Measurements from ENCODE around the gene CD46. TPM values are rescaled to one million over a fixed set of nuclear protein-coding genes. Genes with fewer than 3 reads are reported as not detected.
"Not testable (repeated sequence)": the region's sequence is repeated elsewhere in the genome, so short reads cannot be mapped to it uniquely, and the experiment has no call there.

CD46 gene
- total and polyA plus RNA-seq, 7 experiments from 2014 or later, result 109 to 216 (median 127) TPM

DNA sequence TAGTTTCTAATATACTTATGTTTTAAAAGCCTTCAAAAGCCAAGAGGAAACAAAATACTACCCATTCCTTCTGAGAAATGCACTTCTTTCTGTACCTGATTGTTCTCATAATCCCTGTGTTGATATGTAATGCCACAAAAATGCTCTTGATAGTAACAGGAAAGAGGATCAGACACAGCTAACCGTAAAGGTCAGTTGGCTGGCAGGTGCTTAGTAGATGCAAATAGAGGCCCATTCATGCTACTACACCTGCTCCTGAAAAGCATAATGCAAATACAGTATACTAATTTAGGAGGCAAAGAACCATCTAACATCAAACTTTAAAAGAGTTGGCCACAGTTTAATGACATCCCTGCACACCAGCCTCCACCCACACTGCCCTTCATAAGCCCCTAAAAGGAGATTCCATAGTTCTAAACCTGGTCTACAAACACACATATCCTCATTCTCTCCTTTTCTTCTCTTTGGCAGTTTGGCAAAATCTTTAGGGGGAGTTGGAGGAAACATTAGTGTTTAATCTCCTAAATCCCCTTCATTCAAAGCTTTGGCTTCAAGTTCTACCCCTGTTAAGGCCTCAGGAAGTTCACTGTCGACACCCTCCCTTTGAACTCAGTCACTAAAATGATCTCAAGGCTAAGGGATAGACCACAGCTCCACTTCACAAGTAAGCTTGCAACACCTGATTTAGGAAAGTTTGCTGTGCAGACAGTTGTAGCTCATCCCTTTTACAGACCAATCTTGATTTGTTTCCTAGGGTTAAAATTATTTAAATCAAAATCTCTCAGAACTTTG, 2.9 kb upstream of the CD46 start:
- intact Hi-C loops (cut with micrococcal nuclease), result no loop called here
- Mint-ChIP-seq H3K4me1 (peaks cover 31 to 63% (median 56%) of the 10 kb centered on the region in 7 donors), H3K27ac (peak overlapping the region in 8 of 9 donors; percentile 47 to 96 (median 75)), H3K4me3 (peak overlapping the region; percentile 25 to 76 (median 60)), H3K27me3 (peaks cover 0 to 2% (median 0%) of the 10 kb centered on the region in 5 donors), H3K9me3 (peaks cover 0 to 1% (median 0%) of the 10 kb centered on the region in 11 donors), H3K36me3 (peaks cover 0 to 5% (median 0%) of the 10 kb centered on the region in 5 donors)
- ATAC-seq (no peak), DNase-seq (peak in 7 of 9 donors; percentile 40 to 63 (median 54))
- Histone ChIP-seq H3K27ac (ENCODE audit: low read depth, low read length) (peak overlapping the region; percentile 25), H3K4me3 (ENCODE audit: low read length) (no peak overlapping the region), H3K36me3 (ENCODE audit: control insufficient read depth in 2 of 3, insufficient read depth in 3 of 3, low read length in 3 of 3) (peaks cover 0 to 8% (median 0%) of the 10 kb centered on the region in 3 experiments), H3K9me3 (ENCODE audit: control insufficient read depth in 2 of 3, low read length in 3 of 3) (no peaks in the 10 kb centered on the region), H3K27me3 (ENCODE audit: control insufficient read depth in 2 of 2, insufficient read depth in 2 of 2, low read length in 2 of 2) (no peaks in the 10 kb centered on the region), H3K4me1 (ENCODE audit: control insufficient read depth in 2 of 2, insufficient read depth in 2 of 2, low read length in 2 of 2) (peaks cover 20 to 47% of the 10 kb centered on the region in 2 donors)
- ChIA-PET POLR2A (no interaction called here), CTCF (no interaction called here)

DNA sequence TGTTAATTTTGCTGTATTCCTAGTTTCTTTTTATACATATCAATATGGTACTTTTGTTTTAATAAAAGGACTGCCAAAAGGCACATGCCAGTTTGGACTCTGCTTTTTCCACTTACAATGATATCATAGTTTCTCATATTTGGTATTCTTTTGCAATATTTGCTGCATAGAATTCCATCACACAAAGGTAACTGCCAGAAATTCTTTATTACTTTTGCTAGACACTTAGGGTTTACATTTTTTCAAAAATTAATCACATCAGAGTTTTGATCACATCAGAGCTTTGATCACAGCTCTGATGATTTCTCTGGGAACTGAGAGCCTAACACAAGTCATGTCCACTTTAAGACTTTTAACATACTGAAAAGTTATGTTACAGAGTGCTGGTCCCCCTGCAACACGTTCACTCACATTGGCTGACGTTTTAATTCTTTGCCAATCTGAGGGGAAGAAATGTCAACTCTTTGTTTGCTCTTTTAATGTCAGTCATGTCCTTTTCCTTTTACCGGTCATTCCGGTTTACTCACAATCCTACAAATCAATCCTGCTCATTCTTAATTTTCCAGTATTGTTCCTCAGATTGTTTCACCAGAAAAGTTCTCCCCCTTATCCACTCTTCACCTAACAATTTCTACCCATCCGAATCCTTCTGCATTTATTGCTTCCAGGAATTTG, 1.1 kb upstream of the CD46 start:
- intact Hi-C loops (cut with micrococcal nuclease), result loop anchor here (1.0 to 10.0 kb wide), 6 partner anchors 47 to 1116 kb away; partner anchors contain the start of genes CD55 (in 1 of the 2), CR1L (in 1 of the 2) and DYRK3 (in 1 of the 2)
- H3K36me3 ChIP-seq (ENCODE audit: control insufficient read depth in 2 of 3, insufficient read depth in 3 of 3, low read length in 3 of 3), result peaks cover 0 to 8% (median 0%) of the 10 kb centered on the region in 3 experiments
- H3K4me3 ChIP-seq (ENCODE audit: low read length), result peak overlapping the region; percentile 92
- DNase-seq (no peak), ATAC-seq (no peak)
- POLR2A ChIA-PET, result interaction anchor here (1.0 to 1.1 kb wide), 2 partner anchors 45 to 118 kb away, joined by 3 to 4 read pairs; no protein-coding TSS in a partner anchor
- Mint-ChIP-seq H3K9me3 (peaks cover 0 to 1% (median 0%) of the 10 kb centered on the region in 11 donors), H3K36me3 (peaks cover 0 to 5% (median 1%) of the 10 kb centered on the region in 5 donors), H3K27ac (peak overlapping the region; percentile 96 to 99 (median 97)), H3K4me3 (peak overlapping the region; percentile 94 to 100 (median 99)), H3K27me3 (peaks cover 0 to 2% (median 0%) of the 10 kb centered on the region in 5 donors), H3K4me1 (peaks cover 46 to 82% (median 75%) of the 10 kb centered on the region in 7 donors)
- CTCF ChIA-PET, result interaction anchor here (0.7 kb wide), 1 partner anchor 21 kb away, joined by 3 read pairs; no protein-coding TSS in a partner anchor
- no peaks in the 10 kb centered on the region for H3K9me3 ChIP-seq (ENCODE audit: control insufficient read depth in 2 of 3, low read length in 3 of 3)
- H3K4me1 ChIP-seq (ENCODE audit: control insufficient read depth in 2 of 2, insufficient read depth in 2 of 2, low read length in 2 of 2), result peaks cover 27 to 50% of the 10 kb centered on the region in 2 donors
- no peaks in the 10 kb centered on the region for H3K27me3 ChIP-seq (ENCODE audit: control insufficient read depth in 2 of 2, insufficient read depth in 2 of 2, low read length in 2 of 2)
- H3K27ac ChIP-seq (ENCODE audit: low read depth, low read length), result peak overlapping the region; percentile 90

DNA sequence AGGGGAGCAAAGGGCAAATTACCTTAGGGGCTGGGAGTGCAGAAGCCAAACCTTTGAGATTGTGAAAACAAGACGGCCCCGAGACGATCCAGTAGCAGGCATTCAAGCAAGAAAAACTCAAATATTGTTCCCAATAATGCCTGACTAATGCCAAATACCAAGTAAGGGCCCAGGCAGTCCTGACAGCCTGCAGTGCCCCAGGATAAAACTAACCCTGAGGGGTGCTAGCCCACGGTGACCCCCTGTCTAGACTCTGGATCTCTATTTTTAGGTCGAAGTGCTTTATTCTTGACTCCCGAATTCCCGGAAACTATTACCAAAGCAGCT, 428 bp upstream of the CD46 start:
- peak overlapping the region; percentile 92 for H3K4me3 ChIP-seq (ENCODE audit: low read length)
- peak overlapping the region; percentile 96 to 99 (median 97) for H3K27ac Mint-ChIP-seq
- intact Hi-C loops (cut with micrococcal nuclease), result loop anchor here (1.0 to 10.0 kb wide), 6 partner anchors 46 to 1117 kb away; partner anchors contain the start of genes CD55 (in 1 of the 2), CR1L (in 1 of the 2) and DYRK3 (in 1 of the 2)
- peaks cover 49 to 88% (median 81%) of the 10 kb centered on the region in 7 donors for H3K4me1 Mint-ChIP-seq
- H3K9me3 ChIP-seq (ENCODE audit: control insufficient read depth in 2 of 3, low read length in 3 of 3); H3K36me3 Mint-ChIP-seq; H3K36me3 ChIP-seq (ENCODE audit: control insufficient read depth in 2 of 3, insufficient read depth in 3 of 3, low read length in 3 of 3); H3K27me3 Mint-ChIP-seq; ATAC-seq; H3K9me3 Mint-ChIP-seq; H3K27me3 ChIP-seq (ENCODE audit: control insufficient read depth in 2 of 2, insufficient read depth in 2 of 2, low read length in 2 of 2); DNase-seq; CTCF ChIA-PET: not testable (repeated sequence)
- POLR2A ChIA-PET, result interaction anchor here (1.0 to 1.1 kb wide), 2 partner anchors 45 to 118 kb away, joined by 3 to 4 read pairs; no protein-coding TSS in a partner anchor
- peak overlapping the region; percentile 90 for H3K27ac ChIP-seq (ENCODE audit: low read depth, low read length)
- peak overlapping the region; percentile 94 to 100 (median 99) for H3K4me3 Mint-ChIP-seq
- H3K4me1 ChIP-seq (ENCODE audit: control insufficient read depth in 2 of 2, insufficient read depth in 2 of 2, low read length in 2 of 2), result peaks cover 27 to 50% of the 10 kb centered on the region in 2 donors

DNA sequence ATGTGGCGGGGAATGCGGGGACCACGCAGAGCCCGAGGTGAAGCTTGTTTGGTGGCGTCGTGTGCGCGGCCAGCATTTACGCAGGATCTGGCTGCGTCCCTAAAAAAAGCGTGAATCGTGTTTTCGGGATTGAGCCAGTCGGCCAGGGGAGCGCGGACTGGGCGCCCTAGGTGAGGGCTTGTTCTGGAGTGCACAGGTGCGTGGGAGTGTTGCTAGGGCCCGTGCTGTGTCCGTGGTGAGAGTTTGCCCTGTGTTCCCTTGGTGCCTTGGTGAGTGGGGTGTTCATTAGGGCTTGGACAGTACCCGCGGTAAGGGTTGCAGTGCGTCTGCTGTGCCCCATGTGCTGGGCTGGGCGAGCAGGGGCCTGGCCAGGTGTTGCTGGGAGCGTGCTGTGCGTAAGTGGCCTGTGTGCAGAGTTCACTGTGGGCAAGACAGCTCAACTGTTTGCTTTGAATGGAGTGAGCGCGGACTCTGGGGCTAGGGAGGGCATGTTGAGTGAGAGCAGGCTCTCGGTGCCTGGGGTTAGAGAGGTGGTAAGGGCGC, 673 bp downstream of the CD46 start:
- Histone ChIP-seq H3K27me3 (ENCODE audit: control insufficient read depth in 2 of 2, insufficient read depth in 2 of 2, low read length in 2 of 2) (no peaks in the 10 kb centered on the region), H3K4me3 (ENCODE audit: low read length) (peak overlapping the region; percentile 92), H3K27ac (ENCODE audit: low read depth, low read length) (peak overlapping the region; percentile 90), H3K36me3 (ENCODE audit: control insufficient read depth in 2 of 3, insufficient read depth in 3 of 3, low read length in 3 of 3) (peaks cover 0 to 11% (median 0%) of the 10 kb centered on the region in 3 experiments), H3K4me1 (ENCODE audit: control insufficient read depth in 2 of 2, insufficient read depth in 2 of 2, low read length in 2 of 2) (peaks cover 27 to 50% of the 10 kb centered on the region in 2 donors), H3K9me3 (ENCODE audit: control insufficient read depth in 2 of 3, low read length in 3 of 3) (no peaks in the 10 kb centered on the region)
- Mint-ChIP-seq H3K4me3 (peak overlapping the region; percentile 94 to 100 (median 99)), H3K4me1 (peaks cover 49 to 93% (median 87%) of the 10 kb centered on the region in 7 donors), H3K36me3 (peaks cover 4 to 13% (median 6%) of the 10 kb centered on the region in 5 donors), H3K9me3 (peaks cover 0 to 1% (median 0%) of the 10 kb centered on the region in 11 donors), H3K27me3 (no peaks in the 10 kb centered on the region), H3K27ac (peak overlapping the region; percentile 96 to 99 (median 97))
- CTCF ChIA-PET, result no interaction called here
- DNase-seq, result peak in 5 of 9 donors; percentile 11 to 56 (median 16)
- intact Hi-C loops (cut with micrococcal nuclease), result loop anchor here (1.0 to 10.0 kb wide), 8 partner anchors 44 to 1118 kb away; partner anchors contain the start of gene DYRK3 (in 1 of the 2)
- POLR2A ChIA-PET, result interaction anchor here (0.7 to 1.7 kb wide), 3 partner anchors 12 to 71 kb away, joined by 3 to 6 read pairs (median 5); no protein-coding TSS in a partner anchor
- ATAC-seq, result peak; percentile 2

DNA sequence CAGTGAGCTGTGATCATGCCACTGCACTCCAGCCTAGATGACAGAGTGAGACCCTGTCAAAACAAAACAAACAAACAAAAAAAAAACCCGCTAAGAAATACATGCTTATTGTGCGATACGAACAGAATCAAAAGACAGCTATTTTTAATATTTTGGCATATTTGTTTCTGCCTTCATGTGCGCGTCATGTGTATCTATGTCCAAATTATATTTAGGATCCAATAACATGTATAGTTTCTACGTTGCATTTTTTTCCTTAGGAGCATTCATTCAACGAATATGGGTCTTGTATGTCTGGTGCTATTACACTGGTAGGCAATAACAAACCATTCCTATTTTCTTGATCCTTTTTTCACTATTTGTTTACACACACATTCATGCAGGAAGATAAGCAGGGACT, 1.8 kb downstream of the CD46 start:
- DNase-seq (no peak), ATAC-seq (no peak)
- Histone ChIP-seq H3K4me3 (ENCODE audit: low read length) (peak overlapping the region; percentile 18), H3K27me3 (ENCODE audit: control insufficient read depth in 2 of 2, insufficient read depth in 2 of 2, low read length in 2 of 2) (no peaks in the 10 kb centered on the region), H3K27ac (ENCODE audit: low read depth, low read length) (no peak overlapping the region), H3K9me3 (ENCODE audit: control insufficient read depth in 2 of 3, low read length in 3 of 3) (no peaks in the 10 kb centered on the region), H3K36me3 (ENCODE audit: control insufficient read depth in 2 of 3, insufficient read depth in 3 of 3, low read length in 3 of 3) (peaks cover 0 to 22% (median 0%) of the 10 kb centered on the region in 3 experiments), H3K4me1 (ENCODE audit: control insufficient read depth in 2 of 2, insufficient read depth in 2 of 2, low read length in 2 of 2) (peaks cover 27 to 44% of the 10 kb centered on the region in 2 donors)
- ChIA-PET POLR2A (interaction anchor here (0.6 kb wide), 1 partner anchor 36 kb away, joined by 3 read pairs; no protein-coding TSS in a partner anchor), CTCF (interaction anchor here (0.6 kb wide), 1 partner anchor 44 kb away, joined by 3 read pairs; no protein-coding TSS in a partner anchor)
- Mint-ChIP-seq H3K27ac (peak overlapping the region in 5 of 9 donors; percentile 8 to 66 (median 40)), H3K4me1 (peaks cover 48 to 90% (median 80%) of the 10 kb centered on the region in 7 donors), H3K9me3 (no peaks in the 10 kb centered on the region), H3K27me3 (no peaks in the 10 kb centered on the region), H3K4me3 (peak overlapping the region; percentile 38 to 100 (median 99)), H3K36me3 (peaks cover 5 to 20% (median 11%) of the 10 kb centered on the region in 5 donors)
- intact Hi-C loops (cut with micrococcal nuclease), result loop anchor here (2.0 to 10.0 kb wide), 6 partner anchors 43 to 1119 kb away; partner anchors contain the start of gene DYRK3 (in 1 of the 2)

All from naive thymus-derived CD4-positive, alpha-beta T cell (primary cell).